NCI-H146 treated with DMSO at 0.1 percent for 48 hours (cell line): ENCODE results near the gene SLC38A9.
"Not testable (repeated sequence)": the region's sequence is repeated elsewhere in the genome, so short reads cannot be mapped to it uniquely, and the experiment has no call there.

Experiments used
- DNase-seq: peaks from one replicate; lab custom pipeline; 2025; ENCODE audit not compliant: unreplicated experiment; lab: John Stamatoyannopoulos, UW

Gene SLC38A9

DNA sequence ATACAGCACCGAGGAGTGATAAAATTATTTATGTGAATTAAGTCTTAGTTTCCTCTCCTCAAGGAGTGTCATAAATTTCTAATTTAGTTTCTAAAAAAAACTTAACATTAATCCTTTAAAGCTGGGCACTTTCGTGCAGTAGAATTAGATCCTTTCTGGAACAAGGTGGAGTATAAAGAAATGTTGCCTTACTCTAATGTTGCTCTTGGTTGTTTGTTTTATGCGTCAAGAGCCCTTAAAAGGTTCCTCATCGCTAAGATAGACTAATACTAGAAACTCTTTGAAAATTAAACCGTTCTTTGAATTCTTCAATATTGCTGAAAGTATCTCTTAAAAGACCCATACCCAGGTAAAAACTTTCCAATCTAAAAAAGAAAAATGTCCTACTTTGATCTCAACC is 93.8 kb downstream of the SLC38A9 start:
- no peak for DNase-seq

- no peak for DNase-seq
Measured at GRCh38 chr5:55613112-55613868, 98.8 kb downstream of the SLC38A9 start.

DNA sequence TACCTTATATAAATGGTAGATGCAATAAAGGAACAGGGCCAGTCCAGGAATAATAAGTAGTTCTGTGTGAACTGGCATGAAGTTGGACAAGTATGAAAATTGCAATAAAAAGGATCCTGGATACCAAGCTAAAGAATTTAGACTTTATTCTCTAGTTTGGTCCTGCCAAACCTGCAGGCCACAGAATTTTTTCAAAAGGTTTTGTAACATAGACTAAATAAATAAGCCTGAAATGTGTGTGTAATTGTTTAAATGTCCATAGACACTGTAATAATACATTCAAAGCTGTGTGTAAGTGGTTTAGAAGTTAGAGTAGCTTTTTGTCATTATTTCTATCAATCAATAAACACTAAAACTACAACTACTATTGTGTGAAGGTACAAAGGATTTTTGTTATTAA is 101.6 kb downstream of the SLC38A9 start:
- DNase-seq = no peak

DNA sequence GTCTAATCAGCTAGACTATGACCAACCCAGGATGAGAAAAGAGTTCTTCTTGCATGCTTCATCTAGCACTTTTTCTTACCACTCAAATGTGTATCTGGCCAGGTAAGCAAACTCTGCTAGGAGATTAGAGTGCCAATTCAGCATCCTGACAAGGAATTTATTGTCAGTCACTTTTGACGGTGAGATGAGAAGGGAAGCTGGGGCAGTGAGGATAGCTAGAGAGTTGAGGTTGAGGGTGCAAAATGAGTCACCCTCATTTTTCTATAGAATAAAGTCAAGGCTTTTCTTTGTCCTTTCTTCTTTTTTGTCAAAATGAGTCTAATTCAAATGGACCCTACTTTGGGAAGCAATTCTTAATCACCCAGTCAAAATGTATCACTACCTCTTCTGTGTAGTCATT is 102.7 kb downstream of the SLC38A9 start:
- DNase-seq = no peak

- DNase-seq = no peak
Measured at GRCh38 chr5:55608595-55609349, 103.4 kb downstream of the SLC38A9 start.

GRCh38 chr5:55607309-55607708 is 104.8 kb downstream of the SLC38A9 start:
- DNase-seq = not testable (repeated sequence)

GRCh38 chr5:55604611-55605067 is 107.5 kb downstream of the SLC38A9 start:
- no peak for DNase-seq

DNA sequence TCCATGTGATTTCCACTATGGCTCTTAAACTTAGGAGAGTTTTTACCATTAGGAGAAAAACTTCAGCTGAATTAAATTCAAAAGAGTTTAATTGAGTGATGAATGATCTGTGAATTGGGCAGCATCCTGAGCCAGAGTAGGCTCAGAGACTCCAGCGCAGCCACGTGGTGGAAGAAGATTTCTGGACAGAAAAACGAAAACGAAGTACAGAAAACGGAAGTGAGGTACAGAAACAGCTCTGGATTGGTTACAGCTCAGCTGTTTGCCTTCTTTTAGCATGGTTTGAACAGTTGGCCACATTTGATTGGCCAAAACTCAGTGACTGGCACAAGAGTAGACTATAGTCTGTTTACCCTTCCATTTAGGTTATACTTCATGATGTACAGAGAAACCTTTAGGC is 108.2 kb downstream of the SLC38A9 start:
- no peak for DNase-seq

- DNase-seq = no peak
Measured at GRCh38 chr5:55601628-55602027, 110.5 kb downstream of the SLC38A9 start.

- no peak for DNase-seq
Measured at GRCh38 chr5:55601204-55601618, 110.9 kb downstream of the SLC38A9 start.

DNA sequence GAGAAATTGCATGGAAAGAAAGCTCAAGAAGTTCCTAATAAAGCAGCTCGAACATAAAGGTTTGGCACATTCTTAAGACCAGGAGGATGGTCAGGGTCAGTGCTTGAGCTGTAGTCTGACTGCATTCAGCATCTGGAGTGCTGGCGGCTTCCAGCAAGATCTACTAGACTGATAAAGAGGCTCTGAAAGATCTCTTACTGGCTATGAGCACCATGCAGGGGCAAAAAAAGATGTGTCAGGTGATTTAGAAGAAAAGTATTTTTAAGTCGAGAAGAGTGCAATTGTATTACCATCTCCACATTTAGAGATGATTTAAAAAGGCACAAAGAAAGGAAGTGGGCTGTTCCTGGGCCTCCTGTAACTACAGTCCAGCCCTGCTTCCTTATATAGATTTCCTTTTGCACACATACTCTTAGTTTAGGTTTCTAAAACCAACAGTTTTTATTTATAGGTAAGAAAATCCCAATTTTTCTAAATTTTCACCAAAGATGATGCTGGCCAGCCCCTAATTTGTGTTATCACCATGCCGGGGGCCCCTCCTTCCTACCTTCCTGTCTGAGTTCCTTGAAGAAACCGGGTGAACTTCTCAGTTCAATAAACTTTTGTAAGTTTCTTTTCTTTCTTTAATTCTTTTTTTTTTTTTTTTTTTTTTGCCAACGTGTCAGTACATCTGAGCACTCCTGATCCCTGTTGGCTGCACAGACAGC is 111.5 kb downstream of the SLC38A9 start:
- DNase-seq = no peak

DNA sequence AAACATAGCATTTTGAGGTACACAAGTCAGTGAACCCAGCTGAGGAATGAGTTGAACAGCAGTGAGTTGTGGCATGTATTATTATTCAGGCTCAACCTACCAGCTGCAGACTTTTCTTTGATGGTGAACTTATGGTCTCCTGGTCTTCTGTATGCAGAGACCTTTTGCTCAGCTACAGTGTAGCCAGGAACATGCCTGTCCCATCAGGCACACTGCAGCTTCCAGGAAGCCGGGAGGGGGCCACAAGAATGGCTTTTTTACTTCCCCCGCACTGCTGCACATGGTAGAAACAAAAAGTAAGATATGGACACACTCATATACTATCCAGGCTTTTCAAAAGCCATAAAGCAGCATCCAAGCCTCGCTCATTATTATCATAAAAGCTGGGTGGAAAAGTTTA is 112.0 kb downstream of the SLC38A9 start:
- DNase-seq = no peak

- DNase-seq = no peak
Measured at GRCh38 chr5:55599148-55600050, 112.7 kb downstream of the SLC38A9 start.

GRCh38 chr5:55597014-55597981 is 114.8 kb downstream of the SLC38A9 start:
- no peak for DNase-seq

- no peak for DNase-seq
Measured at GRCh38 chr5:55594671-55595070, 117.5 kb downstream of the SLC38A9 start.

GRCh38 chr5:55593115-55593472 is 119.0 kb downstream of the SLC38A9 start:
- no peak for DNase-seq

DNA sequence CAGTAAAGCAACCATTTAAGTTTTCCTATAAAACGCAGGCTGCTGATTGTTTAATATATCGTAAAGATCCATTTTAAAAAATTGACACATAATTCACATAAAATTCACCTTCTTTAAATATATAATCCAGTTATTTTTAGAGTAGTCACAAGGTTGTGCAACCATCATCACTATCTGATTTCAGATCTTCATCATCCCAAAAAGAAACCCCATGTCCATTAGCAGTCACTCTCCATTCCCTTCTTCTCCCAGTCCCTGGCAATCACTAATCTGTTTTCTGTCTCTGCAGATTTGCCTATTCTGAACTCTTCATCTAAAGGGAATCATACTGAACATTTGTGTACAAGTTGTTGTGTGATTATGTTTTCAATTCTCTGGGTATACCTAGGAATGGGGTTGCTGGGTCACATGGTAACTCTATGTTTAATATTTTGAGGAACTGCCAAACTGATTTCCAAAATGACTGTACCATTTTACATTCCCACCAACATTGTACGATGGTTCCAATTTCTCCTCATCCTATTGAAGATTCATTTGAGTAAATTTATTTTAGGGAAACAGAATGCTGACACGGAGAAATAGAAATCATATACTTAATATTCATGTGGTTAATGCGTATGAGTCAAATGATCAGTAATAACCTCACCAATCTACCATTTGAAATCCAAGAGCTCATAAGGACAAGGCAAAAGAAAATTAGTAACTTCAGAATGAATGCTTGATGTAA is 119.6 kb downstream of the SLC38A9 start:
- DNase-seq = no peak

- DNase-seq = no peak
Measured at GRCh38 chr5:55591686-55592085, 120.4 kb downstream of the SLC38A9 start.

DNA sequence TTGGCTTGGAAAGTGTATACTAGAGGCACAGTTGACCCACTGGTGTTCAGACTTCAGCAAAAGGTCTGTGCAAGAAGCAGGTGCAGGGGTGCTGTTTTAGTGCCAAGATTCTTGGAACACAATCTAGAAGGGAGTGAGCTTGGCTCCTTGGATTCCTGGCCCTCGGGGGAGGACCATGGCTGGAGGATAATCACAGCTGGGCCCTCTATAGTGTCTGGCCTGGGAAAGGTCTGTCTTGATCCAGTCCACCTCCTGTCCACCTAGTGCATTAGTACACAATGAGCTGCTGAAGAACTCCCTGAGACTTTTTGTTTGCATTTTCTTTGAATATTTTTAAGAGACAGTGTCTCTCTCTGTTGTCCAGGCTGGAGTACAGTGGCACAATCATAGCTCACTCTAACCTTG is 126.9 kb downstream of the SLC38A9 start:
- no peak for DNase-seq
